Left hindlimb (tissue), 1 donor: ENCODE results near the gene GLUD1.
"Not testable (repeated sequence)": the region's sequence is repeated elsewhere in the genome, so short reads cannot be mapped to it uniquely, and the experiment has no call there.

Source experiments
- DNase-seq: peaks from one replicate; pipeline ENCODE4 v3.0.0-alpha.2; 2018

The GLUD1 gene

GRCh38 chr10:87089746-87090145 lies 4.9 kb downstream of the GLUD1 start:
- DNase-seq: no peak

DNA sequence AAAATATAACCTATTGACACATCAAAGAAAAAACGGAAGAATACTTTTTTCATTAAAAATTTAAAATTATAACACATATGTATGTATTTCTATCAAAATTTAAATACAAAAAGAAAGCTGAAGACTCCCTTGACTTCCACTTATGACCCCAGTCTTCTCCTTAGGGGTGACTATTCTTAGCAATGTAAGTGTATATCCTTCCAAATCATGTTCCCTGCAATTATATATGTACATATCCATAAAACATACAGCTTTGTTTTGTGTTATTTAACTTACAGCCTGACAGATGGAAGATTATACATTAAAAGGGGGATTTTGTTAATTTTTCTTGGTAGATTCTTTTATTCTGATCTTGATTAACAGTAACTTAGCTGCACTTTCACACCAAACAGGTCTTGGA lies 9.1 kb downstream of the GLUD1 start:
- no peak for DNase-seq

- not testable (repeated sequence) for DNase-seq
Measured at GRCh38 chr10:87084291-87084782, 10.3 kb downstream of the GLUD1 start.

DNA sequence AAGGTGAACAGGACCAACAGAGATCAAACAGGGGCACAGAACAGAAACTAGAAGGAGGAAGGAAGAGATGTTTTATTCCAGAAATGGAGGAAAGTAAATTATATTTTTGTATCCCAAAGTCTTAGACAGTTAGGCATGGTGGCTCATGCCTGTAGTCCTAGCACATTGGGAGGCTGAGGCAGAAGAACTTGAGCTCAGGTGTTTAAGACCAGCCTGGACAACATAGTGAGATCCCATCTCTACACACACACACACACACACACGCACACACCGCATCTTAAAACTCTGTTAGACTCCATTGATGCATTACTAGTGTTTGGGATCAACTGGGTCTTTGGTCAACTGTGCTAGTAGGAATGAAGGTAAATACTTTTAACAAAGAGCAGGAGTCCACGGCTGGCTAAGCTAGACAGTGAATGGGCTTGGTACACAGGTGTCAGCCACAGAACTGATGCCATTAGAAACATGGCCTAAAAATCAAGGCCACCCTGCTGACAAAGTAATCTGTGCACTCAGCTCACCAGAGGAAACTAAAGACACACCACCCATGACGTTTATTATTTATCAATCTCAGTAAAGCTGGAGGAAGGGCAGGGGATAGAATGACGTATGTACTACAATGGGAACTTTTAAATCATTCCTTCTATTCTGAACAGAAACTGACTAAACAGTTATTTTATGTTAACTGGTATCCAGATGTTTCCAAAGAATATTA lies 10.9 kb downstream of the GLUD1 start:
- not testable (repeated sequence) for DNase-seq

GRCh38 chr10:87082219-87082618 lies 12.4 kb downstream of the GLUD1 start:
- not testable (repeated sequence) for DNase-seq

DNA sequence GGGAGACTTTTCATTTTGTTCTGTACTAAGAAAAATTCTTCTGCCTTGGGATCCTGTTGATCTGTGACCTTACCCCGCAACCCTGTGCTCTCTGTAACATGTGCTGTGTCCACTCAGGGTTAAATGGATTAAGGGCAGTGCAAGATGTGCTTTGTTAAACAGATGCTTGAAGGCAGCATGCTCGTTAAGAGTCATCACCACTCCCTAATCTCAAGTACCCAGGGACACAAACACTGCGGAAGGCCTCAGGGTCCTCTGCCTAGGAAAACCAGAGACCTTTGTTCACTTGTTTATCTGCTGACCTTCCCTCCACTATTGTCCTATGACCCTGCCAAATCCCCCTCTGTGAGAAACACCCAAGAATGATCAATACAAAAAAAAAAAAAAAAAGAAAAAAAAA lies 13.1 kb downstream of the GLUD1 start:
- DNase-seq: not testable (repeated sequence)

GRCh38 chr10:87080621-87081020 lies 14.0 kb downstream of the GLUD1 start:
- DNase-seq: not testable (repeated sequence)

GRCh38 chr10:87079106-87079836 lies 15.4 kb downstream of the GLUD1 start:
- DNase-seq: no peak

GRCh38 chr10:87076421-87076820 lies 18.2 kb downstream of the GLUD1 start:
- DNase-seq: not testable (repeated sequence)

DNA sequence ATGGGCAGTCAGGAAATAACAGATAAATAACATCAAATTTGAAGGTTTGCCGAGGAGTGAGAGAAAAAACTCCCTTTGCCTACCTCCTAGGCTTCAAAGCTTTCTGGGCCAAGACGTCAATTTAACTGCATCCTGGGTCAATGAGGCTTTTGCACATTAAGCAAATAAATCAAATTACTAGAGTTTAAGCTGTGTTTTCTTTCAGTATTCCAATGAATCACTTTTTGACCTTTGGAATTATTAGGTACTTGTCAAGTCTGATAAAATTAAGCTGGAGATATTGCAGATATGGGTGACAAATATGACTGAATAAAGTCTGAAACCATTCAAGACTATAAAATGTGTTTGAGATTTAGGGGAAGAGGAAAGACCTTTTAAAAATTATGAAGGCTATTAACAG lies 22.2 kb downstream of the GLUD1 start:
- no peak for DNase-seq

GRCh38 chr10:87068281-87068680 lies 26.4 kb downstream of the GLUD1 start:
- no peak for DNase-seq

GRCh38 chr10:87066865-87067264 lies 27.8 kb downstream of the GLUD1 start:
- DNase-seq: no peak

- DNase-seq: no peak
Measured at GRCh38 chr10:87066178-87066577, 28.5 kb downstream of the GLUD1 start.

DNA sequence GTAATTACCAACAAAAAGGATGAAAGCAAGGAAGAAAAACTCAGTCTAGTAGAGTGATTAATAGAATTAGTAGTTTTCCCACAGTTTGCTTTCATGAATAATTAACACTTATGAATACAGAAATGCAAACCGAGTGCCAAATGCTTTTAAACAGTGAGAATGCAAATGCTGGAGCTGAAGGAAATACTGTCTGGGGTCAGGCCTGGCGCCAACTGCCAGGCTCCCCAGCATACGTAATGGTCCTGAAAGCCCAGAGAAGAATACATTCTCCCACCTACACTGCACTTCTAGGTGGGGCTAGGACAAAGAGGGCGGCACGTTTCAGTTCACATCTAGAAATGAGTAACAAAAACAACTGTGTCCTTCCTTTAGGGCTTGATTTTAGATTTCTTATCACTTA lies 30.0 kb downstream of the GLUD1 start:
- DNase-seq: no peak

- DNase-seq: no peak
Measured at GRCh38 chr10:87060280-87060928, 34.2 kb downstream of the GLUD1 start.

GRCh38 chr10:87059401-87059800 lies 35.2 kb downstream of the GLUD1 start:
- DNase-seq: no peak

DNA sequence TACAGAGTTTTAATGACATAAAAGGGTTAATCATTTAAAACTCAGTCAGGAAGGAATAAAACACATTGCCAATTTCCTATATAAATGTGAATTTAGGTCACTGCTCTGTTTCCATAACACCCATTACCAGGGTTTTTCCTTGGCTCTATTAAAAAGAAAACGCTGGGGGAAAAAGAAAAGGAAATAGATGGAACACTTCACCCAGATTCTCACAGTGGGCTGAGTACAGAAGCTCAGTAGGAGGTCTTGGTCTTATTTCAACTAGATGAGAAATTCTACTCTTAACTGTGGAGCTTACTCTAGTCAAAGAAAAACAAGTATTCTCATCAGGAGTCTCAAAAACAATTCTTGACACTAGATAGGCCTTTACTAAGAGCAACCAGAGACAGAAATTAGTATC lies 36.5 kb downstream of the GLUD1 start:
- DNase-seq: no peak

- no peak for DNase-seq
Measured at GRCh38 chr10:87054373-87055295, 40.0 kb downstream of the GLUD1 start.

GRCh38 chr10:87053577-87054181 lies 41.0 kb downstream of the GLUD1 start:
- no peak for DNase-seq

DNA sequence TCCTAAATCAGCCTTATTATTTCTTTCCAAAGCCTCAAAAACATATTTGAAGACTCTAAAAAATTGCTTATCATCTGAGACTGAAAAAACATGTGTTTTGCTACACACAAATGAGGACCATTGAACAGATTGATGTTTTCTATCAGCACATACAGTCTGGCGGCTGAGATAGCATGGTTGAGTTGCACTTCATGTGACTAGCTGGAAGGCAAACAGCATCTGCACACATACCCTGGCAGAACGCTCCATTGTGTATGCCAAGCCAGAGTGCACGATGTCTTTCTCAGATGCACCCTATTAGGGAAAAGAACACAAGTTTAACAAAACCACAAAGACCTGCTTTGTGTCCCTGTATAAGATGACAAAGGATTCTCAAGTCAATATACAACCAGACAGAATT lies 41.5 kb downstream of the GLUD1 start:
- peak; percentile 36 for DNase-seq

GRCh38 chr10:87045434-87045938 lies 49.2 kb downstream of the GLUD1 start:
- no peak for DNase-seq

GRCh38 chr10:87043579-87043978 lies 51.1 kb downstream of the GLUD1 start:
- not testable (repeated sequence) for DNase-seq
